HEK293 (cell line): ENCODE measurements around the gene ROR2.

Experiments
- ZNF521 ChIP-seq: fragments of 450-650 bp; formaldehyde crosslinking; IDR thresholded peaks from 2 replicates; pipeline ENCODE4 v1.5.1; 2017; ENCODE audit warnings: missing biosample characterization, mild to moderate bottlenecking, missing genetic modification characterization
- ZNF785 ChIP-seq: fragments of 450-650 bp; formaldehyde crosslinking; IDR thresholded peaks from 2 replicates; pipeline ENCODE4 v1.5.1; 2016; ENCODE audit warnings: missing biosample characterization, missing genetic modification characterization
- TF ChIP-seq, protein P1 (sequence below): fragments of 450-650 bp; formaldehyde crosslinking; IDR thresholded peaks from 2 replicates; pipeline ENCODE4 v1.5.1; 2016; ENCODE audit warnings: missing biosample characterization, missing genetic modification characterization

DNA sequence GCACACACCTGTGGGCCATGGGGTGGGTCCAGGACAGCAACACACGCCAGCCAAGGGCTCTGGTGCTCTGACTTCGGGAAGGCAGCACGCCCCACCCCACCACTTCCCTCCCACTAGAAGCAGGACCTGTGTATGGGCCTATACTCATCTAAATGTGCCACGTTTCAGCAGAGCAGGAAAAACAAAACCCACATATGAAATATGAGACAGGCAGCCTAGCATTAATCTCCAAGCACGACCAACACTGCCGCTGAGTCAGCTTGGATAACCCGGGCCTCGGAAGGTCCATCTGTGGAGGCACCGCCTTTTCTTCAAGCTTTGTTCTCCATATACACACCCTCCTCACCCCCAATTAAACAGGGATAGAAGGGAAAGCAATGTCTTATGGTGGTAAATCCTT is 203.1 kb downstream of the ROR2 start:
- TF ChIP-seq ZNF521 (no peak), ZNF785 (tag by site-specific recombination) (no peak)
- TF ChIP-seq, protein P1, sequence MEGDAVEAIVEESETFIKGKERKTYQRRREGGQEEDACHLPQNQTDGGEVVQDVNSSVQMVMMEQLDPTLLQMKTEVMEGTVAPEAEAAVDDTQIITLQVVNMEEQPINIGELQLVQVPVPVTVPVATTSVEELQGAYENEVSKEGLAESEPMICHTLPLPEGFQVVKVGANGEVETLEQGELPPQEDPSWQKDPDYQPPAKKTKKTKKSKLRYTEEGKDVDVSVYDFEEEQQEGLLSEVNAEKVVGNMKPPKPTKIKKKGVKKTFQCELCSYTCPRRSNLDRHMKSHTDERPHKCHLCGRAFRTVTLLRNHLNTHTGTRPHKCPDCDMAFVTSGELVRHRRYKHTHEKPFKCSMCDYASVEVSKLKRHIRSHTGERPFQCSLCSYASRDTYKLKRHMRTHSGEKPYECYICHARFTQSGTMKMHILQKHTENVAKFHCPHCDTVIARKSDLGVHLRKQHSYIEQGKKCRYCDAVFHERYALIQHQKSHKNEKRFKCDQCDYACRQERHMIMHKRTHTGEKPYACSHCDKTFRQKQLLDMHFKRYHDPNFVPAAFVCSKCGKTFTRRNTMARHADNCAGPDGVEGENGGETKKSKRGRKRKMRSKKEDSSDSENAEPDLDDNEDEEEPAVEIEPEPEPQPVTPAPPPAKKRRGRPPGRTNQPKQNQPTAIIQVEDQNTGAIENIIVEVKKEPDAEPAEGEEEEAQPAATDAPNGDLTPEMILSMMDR = no peak
